EH (cell line): ENCODE results near the gene MAN1A2.
"Not testable (repeated sequence)": the region's sequence is repeated elsewhere in the genome, so short reads cannot be mapped to it uniquely, and the experiment has no call there.

Experiments
- DNase-seq: peaks from one replicate; pipeline ENCODE4 v3.0.0-alpha.2; 2015; ENCODE audit warnings: low read depth

MAN1A2 gene

GRCh38 chr1:117398957-117399356, 31.7 kb downstream of the MAN1A2 start:
- no peak for DNase-seq

- DNase-seq: no peak
Measured at GRCh38 chr1:117401761-117402160, 34.5 kb downstream of the MAN1A2 start.

- no peak for DNase-seq
Measured at GRCh38 chr1:117403597-117403996, 36.3 kb downstream of the MAN1A2 start.

DNA sequence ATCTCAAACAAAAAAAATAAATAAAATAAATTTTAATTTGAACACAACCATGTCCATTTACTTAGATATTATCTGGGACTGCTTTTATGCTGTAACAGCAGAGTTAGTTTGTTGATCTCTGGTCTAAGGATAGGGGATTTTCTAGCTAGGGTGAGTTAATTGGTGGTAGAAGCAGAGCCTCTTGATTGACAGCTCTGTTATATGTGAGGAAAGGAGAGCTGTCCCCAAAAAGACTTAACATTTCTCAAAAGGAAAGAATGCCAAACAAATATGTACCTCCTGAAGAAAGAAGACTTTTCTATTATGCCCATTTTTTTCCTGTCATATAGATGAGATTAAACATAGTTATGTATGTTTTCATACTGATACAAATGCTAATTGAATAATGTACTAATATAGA, 37.8 kb downstream of the MAN1A2 start:
- DNase-seq: no peak

- no peak for DNase-seq
Measured at GRCh38 chr1:117412472-117412871, 45.2 kb downstream of the MAN1A2 start.

DNA sequence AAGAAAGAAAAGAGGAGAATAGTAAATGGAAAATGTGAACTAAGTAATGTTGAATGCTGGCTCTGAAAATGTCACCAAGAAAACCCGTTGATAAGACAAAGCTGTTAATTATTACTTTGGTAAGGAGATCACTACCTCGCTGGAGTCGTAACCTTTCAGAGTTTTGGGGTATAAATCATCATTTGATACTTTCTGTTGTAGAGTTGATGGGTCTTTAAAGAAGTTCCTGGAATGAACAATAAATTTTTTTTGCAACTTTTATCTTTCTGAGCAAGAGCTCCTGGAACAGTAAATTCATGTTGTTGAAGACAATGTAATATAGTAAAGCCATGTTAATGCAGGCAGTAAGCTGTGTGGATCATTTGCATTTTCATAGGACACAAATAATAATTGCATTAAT, 46.2 kb downstream of the MAN1A2 start:
- no peak for DNase-seq

DNA sequence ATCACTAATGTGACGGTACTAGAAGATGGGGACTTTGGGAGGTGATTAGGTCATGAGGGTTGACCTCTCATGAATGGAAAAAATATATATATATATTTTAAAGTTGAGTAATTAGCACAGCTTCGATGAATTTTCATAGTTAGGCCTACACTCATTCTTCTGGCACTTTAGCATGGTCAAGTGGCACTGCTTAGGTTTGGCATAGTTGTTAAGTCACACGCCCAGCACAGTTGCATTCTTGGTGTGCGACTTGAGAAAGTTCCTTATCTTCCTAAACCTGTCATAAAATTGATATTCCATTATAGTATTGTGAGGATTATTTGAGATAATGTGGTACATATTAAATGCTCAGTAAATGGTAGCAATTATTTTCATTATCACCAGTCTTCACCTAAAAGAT, 47.7 kb downstream of the MAN1A2 start:
- no peak for DNase-seq

- DNase-seq: no peak
Measured at GRCh38 chr1:117416004-117416403, 48.8 kb downstream of the MAN1A2 start.

- no peak for DNase-seq
Measured at GRCh38 chr1:117416546-117417125, 49.4 kb downstream of the MAN1A2 start.

- DNase-seq: no peak
Measured at GRCh38 chr1:117425050-117425734, 57.9 kb downstream of the MAN1A2 start.

- DNase-seq: no peak
Measured at GRCh38 chr1:117427297-117427696, 60.0 kb downstream of the MAN1A2 start.

DNA sequence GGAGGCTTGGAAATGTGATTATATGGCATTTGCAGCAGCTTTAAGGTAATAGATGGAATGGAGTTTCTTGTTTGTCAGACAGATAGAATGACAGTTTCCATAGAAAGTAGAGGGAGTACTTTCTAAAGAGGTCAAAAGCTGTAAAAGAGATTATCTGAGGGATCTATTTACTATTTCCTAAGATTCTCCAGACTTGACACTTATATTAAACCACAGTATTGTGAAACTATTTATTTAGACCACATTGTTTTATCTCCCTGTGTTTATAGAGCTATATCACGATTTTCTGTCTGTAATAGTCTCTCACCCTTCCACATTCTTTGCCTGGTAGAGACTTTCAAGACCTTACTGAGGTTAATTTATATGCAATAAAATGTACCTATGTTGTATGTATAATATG, 66.7 kb downstream of the MAN1A2 start:
- peak; percentile 3 for DNase-seq

DNA sequence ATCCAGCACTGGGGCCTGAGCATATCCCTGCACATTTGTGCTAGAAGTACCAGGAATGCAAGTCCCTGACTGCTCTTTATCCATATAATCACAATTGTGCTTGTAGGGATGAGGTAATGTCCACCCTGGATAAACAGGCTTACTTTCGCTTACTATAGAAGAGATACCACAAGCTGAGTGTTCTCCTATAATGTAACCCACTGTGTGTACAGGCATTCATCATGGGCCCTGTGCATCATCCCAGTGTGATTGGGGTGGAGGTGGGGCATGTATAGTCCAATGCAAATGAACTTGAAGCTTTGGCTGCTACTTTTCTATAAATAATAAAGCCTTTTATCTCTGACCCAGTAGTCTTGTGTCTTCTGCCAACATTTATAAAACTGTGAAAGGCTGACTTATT, 69.3 kb downstream of the MAN1A2 start:
- DNase-seq: no peak

DNA sequence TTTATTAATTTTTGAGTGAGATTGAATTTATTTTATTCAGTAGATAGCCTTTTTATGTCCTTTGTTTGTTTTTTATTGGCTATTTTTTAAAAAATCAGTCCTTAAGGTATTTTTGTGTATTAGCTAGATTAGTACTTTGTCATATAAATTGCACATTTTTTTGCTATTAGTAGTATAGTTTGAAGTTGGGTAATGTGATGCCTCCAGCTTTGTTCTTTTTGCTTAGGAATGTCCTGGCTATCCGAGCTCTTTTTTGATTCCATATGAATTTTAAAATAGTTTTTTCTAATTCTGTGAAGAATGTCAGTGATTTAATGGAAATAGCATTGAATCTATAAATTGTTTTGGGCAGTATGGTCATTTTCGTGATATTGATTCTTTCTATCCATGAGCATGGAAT, 80.4 kb downstream of the MAN1A2 start:
- DNase-seq: peak; percentile 38

DNA sequence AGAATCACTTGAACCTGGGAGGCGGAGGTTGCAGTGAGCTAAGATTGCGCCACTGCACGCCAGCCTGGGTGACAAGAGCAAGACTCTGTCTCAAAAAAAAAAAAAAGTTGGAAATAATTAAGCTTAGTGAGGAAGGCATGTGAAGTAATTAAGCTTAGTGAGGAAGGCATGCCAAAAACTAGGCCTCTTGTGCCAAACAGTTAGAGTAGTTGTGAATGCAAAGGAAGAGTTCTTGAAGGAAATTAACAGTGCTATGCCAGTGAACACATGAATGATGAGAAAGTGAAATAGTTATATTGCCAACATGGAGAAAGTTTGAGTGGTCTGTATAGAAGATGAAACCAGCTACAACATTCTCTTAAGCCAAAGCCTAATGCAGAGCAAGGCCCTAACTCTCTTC, 85.0 kb downstream of the MAN1A2 start:
- DNase-seq: no peak

DNA sequence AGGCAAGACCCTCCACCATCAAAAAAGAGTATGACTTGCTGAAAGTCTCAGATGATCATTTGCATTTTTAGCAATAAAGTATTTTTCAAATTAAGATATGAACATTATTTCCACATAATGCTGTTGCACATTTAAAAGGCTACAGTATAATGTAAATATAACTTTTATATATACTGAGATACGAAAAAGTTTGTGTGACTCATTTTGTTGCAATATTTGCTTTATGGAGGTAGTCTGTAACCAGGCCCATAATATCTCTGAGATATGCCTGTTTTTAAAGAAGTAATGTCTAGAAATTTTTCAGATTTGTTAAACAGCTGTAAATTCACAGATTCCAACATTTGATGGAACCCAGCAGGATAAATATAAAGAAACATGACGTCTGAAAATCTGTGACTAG, 86.7 kb downstream of the MAN1A2 start:
- no peak for DNase-seq

DNA sequence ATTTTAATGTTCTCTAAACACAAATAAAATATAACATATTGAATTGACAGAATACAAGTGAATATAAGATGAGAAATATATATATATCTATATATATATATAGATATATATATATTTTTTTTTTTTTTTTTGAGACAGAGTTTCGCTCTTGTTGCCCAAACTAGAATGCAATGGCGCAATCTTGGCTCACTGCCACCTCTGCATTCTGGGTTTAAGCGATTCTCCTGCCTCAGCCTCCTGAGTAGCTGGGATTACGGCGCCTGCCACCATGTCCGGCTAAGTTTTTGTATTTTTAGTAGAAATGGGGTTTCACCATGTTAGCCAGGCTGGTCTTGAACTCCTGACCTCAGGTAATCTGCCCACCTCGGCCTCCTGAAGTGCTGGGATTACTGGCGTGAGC, 91.2 kb downstream of the MAN1A2 start:
- DNase-seq: not testable (repeated sequence)

DNA sequence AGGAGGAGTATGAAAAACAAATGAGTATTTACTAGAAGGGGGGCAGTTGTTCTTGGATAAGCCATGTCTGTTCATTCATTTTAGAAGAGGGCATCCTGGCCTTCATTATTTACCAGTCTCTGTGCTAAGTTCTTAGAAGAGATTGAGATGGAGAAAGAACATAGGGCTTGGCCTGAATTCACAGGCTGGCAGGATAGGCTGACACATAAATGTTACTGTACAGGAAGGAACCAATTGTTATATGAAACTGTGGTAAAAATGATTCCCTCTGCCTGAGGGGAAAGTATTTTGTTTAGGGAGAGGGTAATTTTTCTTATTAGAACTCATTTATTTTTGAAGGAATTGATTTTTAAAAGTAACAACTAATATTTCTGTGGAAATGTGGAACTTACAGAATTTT, 99.5 kb downstream of the MAN1A2 start:
- peak; percentile 28 for DNase-seq

DNA sequence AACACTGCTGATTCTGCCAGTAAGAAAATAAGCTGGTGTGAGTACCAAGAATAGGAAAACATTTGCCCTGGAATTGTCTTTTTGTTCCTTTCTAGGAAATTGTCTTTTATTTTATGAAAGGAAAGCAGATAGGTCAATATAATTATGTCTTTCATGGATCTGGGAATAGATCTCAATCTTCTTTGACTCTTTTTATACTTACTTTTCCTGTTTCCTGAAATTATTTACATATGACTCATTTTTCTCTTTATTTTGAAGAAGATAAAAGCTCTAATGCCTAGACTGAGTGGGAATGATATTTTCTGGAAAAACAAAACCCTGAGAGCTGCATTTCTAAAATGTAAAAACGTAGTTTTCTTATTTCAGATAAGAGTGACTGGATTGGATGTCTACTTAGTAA, 100.1 kb downstream of the MAN1A2 start:
- DNase-seq: peak; percentile 15

GRCh38 chr1:117473063-117473462, 105.8 kb downstream of the MAN1A2 start:
- peak; percentile 55 for DNase-seq

DNA sequence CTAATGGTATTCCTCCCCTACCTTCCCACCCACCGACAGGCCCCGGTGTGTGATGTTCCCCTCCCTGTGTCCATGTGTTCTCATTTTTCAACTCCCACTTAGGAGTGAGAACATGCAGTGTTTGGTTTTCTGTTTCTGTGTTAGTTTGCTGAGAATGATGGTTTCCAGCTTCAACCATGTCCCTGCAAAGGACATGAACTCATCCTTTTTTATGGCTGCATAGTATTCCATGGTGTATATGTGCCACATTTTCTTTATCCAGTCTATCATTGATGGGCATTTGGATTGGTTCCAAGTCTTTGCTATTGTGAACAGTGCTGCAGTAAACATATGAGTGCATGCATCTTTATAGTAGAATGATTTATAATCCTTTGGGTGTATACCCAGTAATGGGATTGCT, 108.2 kb downstream of the MAN1A2 start:
- DNase-seq: not testable (repeated sequence)

DNA sequence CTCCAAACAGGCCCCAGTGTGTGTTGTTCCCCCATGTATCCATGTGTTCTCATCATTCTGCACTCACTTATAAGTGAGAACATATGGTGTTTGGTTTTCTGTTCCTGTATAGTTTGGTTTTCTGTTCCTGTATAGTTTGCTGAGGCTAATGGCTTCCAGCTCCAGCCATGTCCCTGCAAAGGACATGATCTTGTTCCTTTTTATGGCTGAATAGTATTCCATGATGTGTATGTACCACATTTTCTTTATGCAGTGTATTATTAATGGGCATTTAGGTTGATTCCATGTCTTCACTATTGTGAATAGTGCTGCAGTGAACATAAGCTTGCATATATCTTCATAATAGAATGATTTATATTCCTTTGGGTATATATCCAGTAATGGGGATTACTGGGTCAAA, 111.8 kb downstream of the MAN1A2 start:
- DNase-seq: no peak

DNA sequence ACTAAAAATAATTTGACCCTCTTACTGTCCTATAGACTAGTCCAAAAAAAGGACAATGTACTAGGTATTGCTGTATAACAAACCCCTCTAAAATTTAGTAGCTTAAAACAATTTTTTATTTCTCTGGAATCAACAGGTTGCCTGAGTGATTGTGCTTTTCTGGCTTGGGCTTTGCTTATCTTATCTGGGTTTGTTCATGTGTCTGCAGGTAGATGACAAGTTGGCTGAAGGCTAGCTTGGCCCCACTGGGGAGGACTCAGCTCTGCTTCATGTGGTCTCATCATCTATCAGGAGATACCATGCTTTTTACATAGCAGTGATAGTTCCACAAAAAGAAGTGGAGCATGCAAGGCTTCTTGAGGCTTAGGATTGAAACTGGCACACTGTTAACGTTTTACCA, 114.2 kb downstream of the MAN1A2 start:
- DNase-seq: no peak

GRCh38 chr1:117493906-117494305, 126.7 kb downstream of the MAN1A2 start:
- DNase-seq: no peak
